MM.1S (cell line): ENCODE results near the gene ATP9A.
"Not testable (repeated sequence)": the region's sequence is repeated elsewhere in the genome, so short reads cannot be mapped to it uniquely, and the experiment has no call there.

Experiments used
- DNase-seq: peaks from one replicate; pipeline ENCODE4 v3.0.0-alpha.2; 2015
- H2AFZ ChIP-seq: fragments of 300-600 bp; sonication (generic); 2 replicates; pipeline ENCODE4 v1.6.0; 2016; ENCODE audit warnings: antibody characterized with exemption, low read length
- H3F3A ChIP-seq: fragments of 300-600 bp; sonication (generic); 2 replicates; pipeline ENCODE4 v1.6.1; 2016; ENCODE audit warnings: mild to moderate bottlenecking, antibody characterized with exemption, low read length, moderate library complexity, mixed read lengths; ENCODE audit not compliant: insufficient read depth
- H3K27ac ChIP-seq: fragments of 300-600 bp; sonication (generic); 2 replicates; pipeline ENCODE4 v1.5.1; 2016; ENCODE audit warnings: mild to moderate bottlenecking, low read length
- H3K27me3 ChIP-seq: fragments of 300-600 bp; sonication (generic); replicated peaks from 2 replicates; pipeline ENCODE4 v1.6.0; 2016; ENCODE audit warnings: low read length; ENCODE audit not compliant: insufficient read depth
- H3K36me3 ChIP-seq: fragments of 300-600 bp; sonication (generic); replicated peaks from 2 replicates; pipeline ENCODE4 v1.6.1; 2016; ENCODE audit warnings: mild to moderate bottlenecking, low read length, mixed read lengths; ENCODE audit not compliant: insufficient read depth
- H3K4me1 ChIP-seq: fragments of 300-600 bp; sonication (generic); 2 replicates; pipeline ENCODE4 v1.6.1; 2016; ENCODE audit warnings: low read length, mixed read lengths
- H3K4me2 ChIP-seq: fragments of 300-600 bp; sonication (generic); 2 replicates; pipeline ENCODE4 v1.6.0; 2016; ENCODE audit warnings: low read depth, low read length
- H3K4me3 ChIP-seq: fragments of 300-600 bp; sonication (generic); 2 replicates; pipeline ENCODE4 v1.5.1; 2016; ENCODE audit warnings: low read length, mixed read lengths
- H3K79me2 ChIP-seq: fragments of 300-600 bp; sonication (generic); 2 replicates; pipeline ENCODE4 v1.6.1; 2016; ENCODE audit warnings: mixed run types, low read length, mixed read lengths
- H3K9ac ChIP-seq: fragments of 300-600 bp; sonication (generic); 2 replicates; pipeline ENCODE4 v1.6.1; 2016; ENCODE audit warnings: low read length, mixed read lengths
- H3K9me2 ChIP-seq: fragments of 300-600 bp; sonication (generic); replicated peaks from 2 replicates; pipeline ENCODE4 v1.6.1; 2016; ENCODE audit warnings: mild to moderate bottlenecking, low read length, mixed read lengths; ENCODE audit not compliant: insufficient read depth
- H3K9me3 ChIP-seq: fragments of 300-600 bp; sonication (generic); replicated peaks from 2 replicates; pipeline ENCODE4 v1.6.1; 2016; ENCODE audit warnings: mild to moderate bottlenecking, low read length, mixed read lengths; ENCODE audit not compliant: insufficient read depth
- H4K20me1 ChIP-seq: fragments of 300-600 bp; sonication (generic); 2 replicates; pipeline ENCODE4 v1.6.1; 2016; ENCODE audit warnings: mild to moderate bottlenecking, low read length, moderate library complexity, mixed read lengths; ENCODE audit not compliant: insufficient read depth
- CTCF ChIP-seq: fragments of 300-600 bp; sonication (generic); IDR thresholded peaks from 2 replicates; pipeline ENCODE4 v1.5.1; 2016; ENCODE audit warnings: antibody characterized with exemption, low read length, mixed read lengths
- EZH2 ChIP-seq: fragments of 300-600 bp; sonication (generic); optimal IDR thresholded peaks from 2 replicates; pipeline ENCODE3; 2017; ENCODE audit warnings: low read depth, mild to moderate bottlenecking, antibody characterized with exemption, low read length, mixed read lengths
- EZH2phosphoT487 ChIP-seq: fragments of 300-600 bp; sonication (generic); IDR thresholded peaks from 2 replicates; pipeline ENCODE4 v1.6.1; 2018; ENCODE audit warnings: antibody characterized with exemption, low read length

Gene ATP9A

GRCh38 chr20:51789434-51789833 is 21.2 kb upstream of the ATP9A start:
- Histone ChIP-seq H3K79me2 (no peaks in the 10 kb centered on the region), H4K20me1 (no peaks in the 10 kb centered on the region)
- no peak for TF ChIP-seq EZH2phosphoT487
- no peak for TF ChIP-seq CTCF
- TF ChIP-seq EZH2, result no peak

GRCh38 chr20:51788822-51789221 is 20.6 kb upstream of the ATP9A start:
- Histone ChIP-seq H3K9ac (no peak overlapping the region), H2AFZ (no peak overlapping the region), H4K20me1 (no peaks in the 10 kb centered on the region), H3F3A (no peaks in the 10 kb centered on the region), H3K9me3 (no peaks in the 10 kb centered on the region), H3K4me1 (no peaks in the 10 kb centered on the region), H3K36me3 (no peaks in the 10 kb centered on the region), H3K27me3 (no peaks in the 10 kb centered on the region), H3K9me2 (no peaks in the 10 kb centered on the region), H3K27ac (no peak overlapping the region), H3K79me2 (no peaks in the 10 kb centered on the region), H3K4me3 (no peak overlapping the region), H3K4me2 (no peak overlapping the region)
- no peak for TF ChIP-seq EZH2
- TF ChIP-seq CTCF, result no peak
- TF ChIP-seq EZH2phosphoT487, result no peak
- no peak for DNase-seq

More at GRCh38 chr20:51789434-51789833, 21.2 kb upstream of the ATP9A start:
- Histone ChIP-seq H3K4me2 (no peak overlapping the region), H3K9me2 (no peaks in the 10 kb centered on the region), H3K9me3 (no peaks in the 10 kb centered on the region), H3K9ac (no peak overlapping the region), H3K4me3 (no peak overlapping the region), H3F3A (no peaks in the 10 kb centered on the region), H3K36me3 (no peaks in the 10 kb centered on the region), H2AFZ (no peak overlapping the region), H3K27ac (no peak overlapping the region), H3K27me3 (no peaks in the 10 kb centered on the region), H3K4me1 (no peaks in the 10 kb centered on the region)
- DNase-seq, result no peak

- no peak overlapping the region for H2AFZ ChIP-seq
- no peaks in the 10 kb centered on the region for H3K9me2 ChIP-seq
- no peaks in the 10 kb centered on the region for H3F3A ChIP-seq
- no peak overlapping the region for H3K4me2 ChIP-seq
- H4K20me1 ChIP-seq, result no peaks in the 10 kb centered on the region
- H3K9me3 ChIP-seq, result no peaks in the 10 kb centered on the region
- DNase-seq, result no peak
- no peaks in the 10 kb centered on the region for H3K79me2 ChIP-seq
- TF ChIP-seq EZH2phosphoT487 (no peak), EZH2 (no peak), CTCF (no peak)
- no peak overlapping the region for H3K4me3 ChIP-seq
- H3K9ac ChIP-seq, result no peak overlapping the region
- H3K27ac ChIP-seq, result no peak overlapping the region
- no peaks in the 10 kb centered on the region for H3K27me3 ChIP-seq
- H3K4me1 ChIP-seq, result no peaks in the 10 kb centered on the region
- H3K36me3 ChIP-seq, result no peaks in the 10 kb centered on the region
Measured at GRCh38 chr20:51784299-51784698, 16.1 kb upstream of the ATP9A start.

- H3K4me3 ChIP-seq, H2AFZ ChIP-seq, H3K9ac ChIP-seq, H3K4me2 ChIP-seq, H3K4me1 ChIP-seq, H4K20me1 ChIP-seq, DNase-seq, H3K36me3 ChIP-seq, H3F3A ChIP-seq, H3K79me2 ChIP-seq, H3K9me2 ChIP-seq, H3K27ac ChIP-seq, H3K27me3 ChIP-seq, H3K9me3 ChIP-seq: not testable (repeated sequence)
Measured at GRCh38 chr20:51778229-51778759, 10.1 kb upstream of the ATP9A start.
